ENCODE data around the gene SPIN1.

DNA sequence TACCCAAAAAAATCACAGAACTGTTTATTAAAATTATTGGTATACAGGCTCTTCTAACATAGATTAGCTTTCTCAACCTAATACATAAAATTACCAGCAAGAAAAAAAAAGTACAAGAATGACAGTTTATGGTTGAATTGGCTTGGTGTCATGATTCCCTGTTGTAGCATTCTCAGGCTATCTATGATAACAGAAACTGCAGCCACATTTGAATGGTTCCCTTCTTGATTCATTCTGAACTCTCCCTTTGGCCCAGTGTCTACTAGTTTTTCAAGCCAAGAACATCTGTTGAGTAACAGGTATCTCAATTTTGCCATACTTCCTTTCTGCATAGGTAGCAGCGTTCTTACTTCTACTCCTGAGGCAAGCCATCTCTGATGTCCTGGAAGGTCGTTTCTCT, 3.0 kb downstream of the SPIN1 start:
- no peak for TF ChIP-seq ZNF232 (CRISPR knock-in tag; IDR thresholded peaks at IDR 0.05)
- TF ChIP-seq, protein P1, sequence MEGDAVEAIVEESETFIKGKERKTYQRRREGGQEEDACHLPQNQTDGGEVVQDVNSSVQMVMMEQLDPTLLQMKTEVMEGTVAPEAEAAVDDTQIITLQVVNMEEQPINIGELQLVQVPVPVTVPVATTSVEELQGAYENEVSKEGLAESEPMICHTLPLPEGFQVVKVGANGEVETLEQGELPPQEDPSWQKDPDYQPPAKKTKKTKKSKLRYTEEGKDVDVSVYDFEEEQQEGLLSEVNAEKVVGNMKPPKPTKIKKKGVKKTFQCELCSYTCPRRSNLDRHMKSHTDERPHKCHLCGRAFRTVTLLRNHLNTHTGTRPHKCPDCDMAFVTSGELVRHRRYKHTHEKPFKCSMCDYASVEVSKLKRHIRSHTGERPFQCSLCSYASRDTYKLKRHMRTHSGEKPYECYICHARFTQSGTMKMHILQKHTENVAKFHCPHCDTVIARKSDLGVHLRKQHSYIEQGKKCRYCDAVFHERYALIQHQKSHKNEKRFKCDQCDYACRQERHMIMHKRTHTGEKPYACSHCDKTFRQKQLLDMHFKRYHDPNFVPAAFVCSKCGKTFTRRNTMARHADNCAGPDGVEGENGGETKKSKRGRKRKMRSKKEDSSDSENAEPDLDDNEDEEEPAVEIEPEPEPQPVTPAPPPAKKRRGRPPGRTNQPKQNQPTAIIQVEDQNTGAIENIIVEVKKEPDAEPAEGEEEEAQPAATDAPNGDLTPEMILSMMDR (IDR thresholded peaks at IDR 0.05), result no peak
- TF ChIP-seq, protein P2, sequence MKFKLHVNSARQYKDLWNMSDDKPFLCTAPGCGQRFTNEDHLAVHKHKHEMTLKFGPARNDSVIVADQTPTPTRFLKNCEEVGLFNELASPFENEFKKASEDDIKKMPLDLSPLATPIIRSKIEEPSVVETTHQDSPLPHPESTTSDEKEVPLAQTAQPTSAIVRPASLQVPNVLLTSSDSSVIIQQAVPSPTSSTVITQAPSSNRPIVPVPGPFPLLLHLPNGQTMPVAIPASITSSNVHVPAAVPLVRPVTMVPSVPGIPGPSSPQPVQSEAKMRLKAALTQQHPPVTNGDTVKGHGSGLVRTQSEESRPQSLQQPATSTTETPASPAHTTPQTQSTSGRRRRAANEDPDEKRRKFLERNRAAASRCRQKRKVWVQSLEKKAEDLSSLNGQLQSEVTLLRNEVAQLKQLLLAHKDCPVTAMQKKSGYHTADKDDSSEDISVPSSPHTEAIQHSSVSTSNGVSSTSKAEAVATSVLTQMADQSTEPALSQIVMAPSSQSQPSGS (CRISPR knock-in tag; IDR thresholded peaks at IDR 0.05; ENCODE audit: borderline replicate concordance, low read depth), result no peak
- no peak for TF ChIP-seq CBFB (CRISPR knock-in tag; IDR thresholded peaks at IDR 0.05; ENCODE audit: low read depth)
- TF ChIP-seq, protein P3, sequence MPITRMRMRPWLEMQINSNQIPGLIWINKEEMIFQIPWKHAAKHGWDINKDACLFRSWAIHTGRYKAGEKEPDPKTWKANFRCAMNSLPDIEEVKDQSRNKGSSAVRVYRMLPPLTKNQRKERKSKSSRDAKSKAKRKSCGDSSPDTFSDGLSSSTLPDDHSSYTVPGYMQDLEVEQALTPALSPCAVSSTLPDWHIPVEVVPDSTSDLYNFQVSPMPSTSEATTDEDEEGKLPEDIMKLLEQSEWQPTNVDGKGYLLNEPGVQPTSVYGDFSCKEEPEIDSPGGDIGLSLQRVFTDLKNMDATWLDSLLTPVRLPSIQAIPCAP (CRISPR knock-in tag; IDR thresholded peaks at IDR 0.05), result no peak
- TF ChIP-seq, protein P4, sequence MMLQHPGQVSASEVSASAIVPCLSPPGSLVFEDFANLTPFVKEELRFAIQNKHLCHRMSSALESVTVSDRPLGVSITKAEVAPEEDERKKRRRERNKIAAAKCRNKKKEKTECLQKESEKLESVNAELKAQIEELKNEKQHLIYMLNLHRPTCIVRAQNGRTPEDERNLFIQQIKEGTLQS (CRISPR knock-in tag; conservative IDR thresholded peaks at IDR 0.05), result no peak

All from WTC11 (cell line).